ENCODE results near the gene WNT2B.

Gene WNT2B

GRCh38 chr1:112564081-112564480 is 55.3 kb downstream of the WNT2B start:
- H3K4me3 ChIP-seq (ENCODE audit: control insufficient read depth, low read depth, low read length), result no peak overlapping the region
- DNase-seq (ENCODE audit: low read depth), result no peak
- TF ChIP-seq CTCF (IDR thresholded peaks at IDR 0.05; ENCODE audit: control insufficient read depth, insufficient read depth, low read depth, low read length, missing control alignments), result no peak

GRCh38 chr1:112565800-112566199 is 57.0 kb downstream of the WNT2B start:
- TF ChIP-seq CTCF (IDR thresholded peaks at IDR 0.05; ENCODE audit: control insufficient read depth, insufficient read depth, low read depth, low read length, missing control alignments), result no peak
- no peak for DNase-seq (ENCODE audit: low read depth)
- H3K4me3 ChIP-seq (ENCODE audit: control insufficient read depth, low read depth, low read length), result no peak overlapping the region

- DNase-seq (ENCODE audit: low read depth), result peak; percentile 93
- H3K4me3 ChIP-seq (ENCODE audit: control insufficient read depth, low read depth, low read length), result no peak overlapping the region
- TF ChIP-seq CTCF (IDR thresholded peaks at IDR 0.05; ENCODE audit: control insufficient read depth, insufficient read depth, low read depth, low read length, missing control alignments), result no peak
These were observed 66.5 kb downstream of the WNT2B start for GRCh38 chr1:112575154-112575804.

- DNase-seq (ENCODE audit: low read depth), result no peak
- no peak for TF ChIP-seq CTCF (IDR thresholded peaks at IDR 0.05; ENCODE audit: control insufficient read depth, insufficient read depth, low read depth, low read length, missing control alignments)
- no peak overlapping the region for H3K4me3 ChIP-seq (ENCODE audit: control insufficient read depth, low read depth, low read length)
These were observed 67.5 kb downstream of the WNT2B start for GRCh38 chr1:112576240-112576639.
